Stimulated activated CD8-positive, alpha-beta memory T cell treated with anti-CD3 and anti-CD28 coated beads, Interleukin-7, amount 100 ng/mL, for 1 hour (primary cell): Measurements from ENCODE around the gene ZC3HAV1L.
"Not testable (repeated sequence)": the region's sequence is repeated elsewhere in the genome, so short reads cannot be mapped to it uniquely, and the experiment has no call there.

Source experiments
- DNase-seq, 2 donors: peaks; one replicate each; pipeline ENCODE4 v3.0.0-alpha.2; 2020; ENCODE audit warnings: low read depth in 2 of 2

ZC3HAV1L gene

DNA sequence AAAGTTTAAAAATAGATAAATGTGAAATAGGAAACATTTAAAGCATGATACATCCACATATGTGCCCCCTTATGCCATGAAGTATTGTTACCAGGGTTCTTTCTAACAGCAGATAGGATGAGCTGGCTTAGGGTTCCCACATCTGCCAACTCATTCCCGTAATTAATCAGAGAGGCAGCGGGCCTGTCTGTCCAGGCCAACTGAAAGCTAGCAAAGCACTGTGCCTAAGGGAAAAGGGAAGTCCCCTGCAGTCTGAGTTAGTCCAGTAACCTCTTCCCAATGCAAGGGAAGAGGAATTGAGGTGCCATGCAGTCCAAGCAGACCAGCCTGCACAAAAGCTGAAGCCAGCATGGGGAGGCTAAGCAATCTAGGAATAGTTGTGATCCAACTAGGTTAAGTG is 18.3 kb upstream of the ZC3HAV1L start:
- no peak for DNase-seq

DNA sequence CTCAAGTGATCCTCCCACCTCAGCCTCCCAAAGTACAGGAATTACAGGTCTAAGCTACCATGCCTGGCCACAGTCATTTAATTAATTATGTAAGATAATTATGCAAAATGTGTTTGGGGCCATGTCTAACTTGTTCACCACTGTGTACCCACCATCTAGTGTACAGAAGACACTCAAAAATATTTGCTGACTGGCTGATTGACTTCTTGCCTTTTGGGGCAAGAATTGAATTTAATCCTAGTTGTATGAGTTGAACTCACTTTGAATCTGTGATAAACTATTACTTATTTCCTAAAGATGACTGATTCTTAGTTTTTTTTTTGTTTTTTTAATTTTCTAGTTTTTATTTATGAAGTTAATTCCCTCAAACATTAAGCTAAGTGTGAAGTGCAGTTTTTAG is 15.8 kb upstream of the ZC3HAV1L start:
- no peak for DNase-seq

DNA sequence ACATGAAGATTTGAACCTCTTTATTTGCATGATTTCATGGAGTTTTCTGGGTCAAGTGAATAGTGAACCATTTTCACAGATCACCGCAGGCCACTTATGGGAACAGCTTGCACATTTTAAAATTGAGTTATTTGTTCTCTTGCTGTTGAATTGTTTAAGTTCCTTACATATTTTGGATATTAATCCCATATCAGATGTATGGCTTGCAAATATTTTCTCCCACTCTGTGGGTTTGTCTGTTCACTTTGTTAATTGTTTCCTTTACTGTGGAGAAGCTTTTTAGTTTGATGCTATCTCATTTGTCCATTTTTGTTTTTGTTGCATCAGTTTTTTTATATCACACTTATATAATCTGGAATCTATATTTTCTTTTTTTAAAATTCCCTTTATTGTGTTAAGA is 14.1 kb upstream of the ZC3HAV1L start:
- no peak for DNase-seq

DNA sequence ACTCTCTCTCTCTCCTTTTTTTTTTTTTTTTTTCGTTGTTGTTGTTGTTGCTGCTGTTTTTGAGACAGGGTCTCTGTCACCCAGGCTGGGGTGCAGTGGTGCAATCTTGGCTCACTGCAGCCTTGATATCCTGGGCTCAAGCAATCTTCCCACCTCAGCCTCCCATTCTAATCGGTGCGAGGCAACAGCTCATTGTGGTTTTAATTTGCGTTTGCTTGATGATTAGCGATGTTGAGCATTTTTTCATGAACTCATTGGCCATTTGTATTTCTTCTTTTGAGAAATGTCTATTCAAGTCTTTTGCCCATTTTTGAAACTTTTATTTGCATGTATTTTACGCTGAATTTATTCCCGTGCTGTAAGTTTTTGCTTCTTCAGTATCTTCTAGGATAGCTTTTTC is 13.3 kb upstream of the ZC3HAV1L start:
- DNase-seq, result no peak

DNA sequence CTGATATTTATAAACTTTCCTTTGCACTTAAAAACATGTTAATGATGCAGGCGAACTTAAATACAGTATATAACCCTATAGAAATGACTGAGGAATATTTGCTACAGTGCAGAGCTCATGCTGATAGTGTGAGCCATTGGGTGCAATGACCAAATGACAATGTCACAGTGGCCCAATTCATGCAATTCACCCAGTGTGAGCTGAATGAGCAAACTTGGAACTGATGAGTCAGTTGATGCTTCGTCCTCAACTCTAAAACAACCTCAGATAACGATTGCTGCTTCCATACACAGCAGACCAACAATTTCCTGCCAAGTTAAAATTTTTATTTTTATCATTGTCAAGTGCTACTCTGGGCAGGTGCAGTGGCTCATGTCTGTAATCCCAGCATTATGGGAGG is 12.1 kb upstream of the ZC3HAV1L start:
- DNase-seq, result no peak

DNA sequence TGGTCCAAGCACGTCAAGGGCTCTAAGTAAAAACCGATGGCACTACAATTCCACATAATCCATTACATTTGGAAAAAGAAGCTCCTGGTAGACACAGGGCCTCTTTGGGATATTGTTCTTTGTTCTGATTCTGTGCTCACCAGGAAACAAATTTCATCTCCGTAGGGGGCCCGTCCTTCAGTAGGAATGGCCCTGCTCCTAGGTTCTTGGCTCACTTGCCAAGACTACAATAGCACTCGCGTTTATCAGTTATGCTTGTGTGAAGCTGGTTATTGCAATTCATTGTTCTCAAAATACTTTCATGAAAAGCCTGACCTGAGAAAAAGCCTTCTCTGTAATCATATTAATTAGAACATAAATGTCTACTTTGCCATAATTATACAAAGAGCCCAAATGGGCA is 10.3 kb upstream of the ZC3HAV1L start:
- no peak for DNase-seq

DNA sequence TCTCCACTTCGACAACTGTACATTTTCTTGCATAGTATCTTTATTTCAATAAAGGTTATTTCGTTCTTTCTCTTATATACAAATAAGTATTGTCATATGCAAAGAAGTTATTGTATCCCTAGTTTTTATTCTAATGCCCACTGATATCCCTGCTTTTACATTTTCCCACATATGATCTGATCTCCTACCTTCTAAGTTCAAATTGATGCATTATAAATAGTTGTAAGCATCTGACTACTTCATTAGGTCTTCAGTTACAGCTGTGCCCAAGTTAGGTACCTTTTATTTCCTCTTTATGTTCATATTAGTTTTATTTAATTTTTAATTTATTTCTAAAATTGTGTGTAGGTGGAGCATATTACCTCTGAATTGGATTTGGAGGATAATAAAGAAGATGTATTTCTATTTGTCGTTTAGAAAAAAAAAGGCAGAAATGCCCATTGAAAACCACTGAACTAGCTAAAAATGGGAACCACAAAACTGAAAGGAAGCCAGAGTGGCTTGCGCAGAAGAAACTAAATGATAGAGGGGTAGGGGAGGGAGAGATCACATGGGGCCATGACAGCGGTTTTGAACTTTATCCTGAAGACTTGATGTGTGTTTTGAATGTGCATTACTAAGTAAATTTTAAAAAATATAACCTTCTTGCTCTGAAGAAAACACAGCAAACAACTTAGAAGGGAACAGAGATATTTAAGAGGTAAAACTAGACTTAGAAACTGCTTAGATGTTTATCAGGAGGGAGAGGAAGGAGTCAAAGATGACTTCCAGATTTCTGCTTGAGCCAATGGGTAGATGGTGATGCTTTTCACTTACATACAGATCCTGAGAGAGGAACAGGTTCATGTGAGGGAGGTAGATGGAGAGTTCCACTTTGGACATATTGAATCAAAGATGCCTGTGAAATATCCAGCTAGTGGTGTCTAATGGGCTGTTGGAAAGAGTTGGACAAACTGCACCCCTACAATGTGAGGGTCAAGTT is 9.3 kb upstream of the ZC3HAV1L start:
- no peak for DNase-seq

DNA sequence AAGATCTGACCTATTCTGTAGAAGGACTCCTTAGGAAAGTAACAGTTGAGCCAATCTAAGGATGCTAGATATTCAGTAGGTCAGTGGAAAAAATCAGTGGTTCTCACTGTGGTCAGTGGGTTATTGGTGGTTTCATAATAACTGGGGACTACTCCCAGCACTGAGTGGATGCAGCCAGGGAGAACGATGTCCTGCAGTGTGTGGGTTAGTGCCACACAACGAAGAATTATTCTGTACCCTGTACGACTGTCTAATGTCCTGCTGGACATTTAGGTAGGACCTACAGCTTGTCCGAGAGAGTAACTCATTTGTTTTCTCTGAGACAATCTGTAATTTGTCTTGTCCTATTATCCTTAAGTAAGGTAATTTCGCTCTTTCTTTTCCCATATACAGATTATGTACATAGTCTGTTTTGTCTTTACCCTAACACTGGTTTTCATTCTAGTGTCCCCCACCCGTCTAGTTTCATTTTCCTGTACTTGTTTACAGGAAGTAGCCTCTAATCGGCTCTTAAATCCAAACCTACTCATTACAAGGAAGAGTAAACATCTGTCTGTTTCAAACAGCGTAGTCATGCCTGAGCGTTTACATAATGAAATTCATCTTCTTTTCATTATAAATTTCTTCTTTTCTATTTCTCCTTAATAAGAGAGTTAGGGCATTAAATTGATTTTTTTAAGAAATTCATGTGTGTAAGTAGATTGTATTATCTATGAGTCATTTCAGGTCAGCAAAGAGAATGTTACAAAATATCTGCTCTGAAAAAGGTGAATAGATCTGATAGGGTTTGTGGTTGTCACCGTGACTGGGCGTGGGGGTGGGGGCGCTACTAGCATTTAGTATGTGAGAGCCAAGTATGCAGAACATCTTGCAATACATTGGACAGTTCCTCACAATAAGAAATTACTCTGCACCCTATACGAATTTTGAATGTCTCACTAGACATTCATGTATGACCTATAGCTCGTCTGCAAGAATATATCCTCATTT is 8.3 kb upstream of the ZC3HAV1L start:
- peak; percentile 41 to 49 for DNase-seq

DNA sequence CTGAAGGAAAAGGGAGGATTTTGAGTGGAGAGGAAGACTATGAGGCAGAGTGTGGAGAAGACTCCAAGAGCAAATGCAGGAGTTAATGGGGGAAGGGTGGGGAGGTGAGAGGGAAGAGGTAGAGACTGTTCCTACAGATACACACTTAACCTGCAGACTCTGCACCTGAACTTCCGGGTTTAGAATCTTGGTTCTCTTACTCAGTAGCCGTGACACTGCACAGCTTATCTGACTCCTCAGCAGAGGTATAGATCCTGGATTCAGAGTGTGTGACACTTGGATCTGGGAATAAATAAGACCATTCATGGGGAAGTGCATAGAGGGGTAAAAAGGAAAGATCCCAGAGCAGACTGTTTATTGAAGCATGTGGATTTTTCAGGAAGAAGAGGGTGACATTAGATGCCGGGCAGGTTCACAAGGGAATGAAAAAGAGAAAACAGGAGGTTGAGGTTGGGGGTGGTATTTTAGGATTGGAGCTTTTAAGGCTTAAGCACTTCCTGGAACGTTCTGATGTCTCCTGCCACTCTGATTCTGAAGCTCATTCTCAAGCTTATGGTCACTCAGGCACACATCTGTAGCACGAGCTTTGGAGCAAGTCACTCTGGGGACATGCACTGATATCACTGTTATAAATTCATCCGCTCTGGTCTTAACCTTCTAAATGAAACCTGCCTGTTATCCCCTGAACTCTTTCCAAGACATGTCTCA is 5.7 kb upstream of the ZC3HAV1L start:
- no peak for DNase-seq

DNA sequence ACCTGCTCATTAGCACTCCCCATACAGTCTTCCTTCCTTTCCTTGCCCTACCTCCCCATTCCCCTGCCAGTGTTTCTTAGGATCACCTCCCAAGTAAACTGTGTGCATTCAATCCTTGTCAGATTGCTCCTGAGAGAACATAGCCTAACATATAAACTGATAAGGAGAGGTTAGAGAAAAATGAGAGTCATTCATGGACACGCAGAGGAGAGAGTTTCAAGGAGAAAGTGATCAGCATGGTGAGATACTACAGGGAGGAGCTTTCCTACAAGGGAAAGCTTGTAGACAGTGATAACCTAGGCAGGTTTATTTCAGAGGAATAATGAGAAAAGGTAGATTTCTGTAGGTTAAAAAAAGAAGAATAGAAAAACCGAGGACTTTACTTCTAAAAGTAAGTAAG is 2.8 kb upstream of the ZC3HAV1L start:
- no peak for DNase-seq

DNA sequence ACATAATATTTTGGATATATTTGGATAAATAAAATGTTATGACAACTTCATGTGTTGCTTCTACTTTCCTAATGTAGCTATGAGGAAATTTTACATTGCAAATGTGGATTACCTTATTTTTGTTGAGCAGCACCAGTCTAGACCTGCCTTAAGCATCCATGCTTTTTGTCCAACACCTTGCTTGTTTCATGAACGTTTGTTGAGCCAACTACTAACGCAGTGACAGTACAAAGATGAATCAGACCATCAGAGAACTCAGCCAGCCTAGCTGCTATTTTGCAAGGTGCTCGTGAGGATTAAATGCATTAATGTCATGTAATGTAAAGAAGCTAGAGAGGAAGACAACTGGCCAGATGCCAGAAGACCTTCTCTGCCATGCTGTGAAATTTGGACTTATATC is 1.1 kb upstream of the ZC3HAV1L start:
- no peak for DNase-seq

DNA sequence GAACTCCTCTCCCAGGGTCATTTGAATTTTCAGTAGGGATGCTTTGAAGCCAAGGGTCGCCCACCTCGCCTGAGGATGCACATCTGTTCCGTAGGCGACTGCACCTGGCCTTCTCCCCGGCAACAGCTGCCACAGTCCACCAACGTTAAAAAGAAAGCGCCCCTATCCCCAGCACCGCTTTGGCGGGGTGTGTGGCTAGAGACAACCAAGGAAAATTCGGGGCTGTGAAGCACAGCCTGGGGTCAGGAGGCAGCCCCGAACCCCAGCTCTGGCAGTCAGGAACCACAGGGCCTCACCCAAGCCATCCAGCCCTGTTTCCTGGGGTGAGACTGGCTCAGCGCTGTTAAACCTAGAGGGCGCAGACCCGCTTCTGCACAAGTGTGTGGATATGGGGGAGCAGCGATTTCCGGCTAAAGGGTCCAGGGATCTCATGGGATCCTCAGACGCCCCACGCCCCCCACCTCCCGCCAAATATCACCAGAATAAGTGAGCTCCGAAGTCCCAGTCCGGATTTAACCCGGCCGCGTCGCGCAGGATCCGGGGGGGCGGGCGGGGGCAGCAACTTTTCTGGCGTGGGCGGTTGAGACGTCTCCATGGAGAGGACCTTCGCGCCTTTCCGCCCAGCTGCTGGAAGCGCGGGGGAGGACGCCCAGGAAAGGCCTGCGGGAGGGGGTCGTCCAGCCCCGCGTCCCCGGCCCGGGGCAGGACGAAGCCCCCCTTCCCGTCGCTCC is 822 bp downstream of the ZC3HAV1L start:
- no peak for DNase-seq

DNA sequence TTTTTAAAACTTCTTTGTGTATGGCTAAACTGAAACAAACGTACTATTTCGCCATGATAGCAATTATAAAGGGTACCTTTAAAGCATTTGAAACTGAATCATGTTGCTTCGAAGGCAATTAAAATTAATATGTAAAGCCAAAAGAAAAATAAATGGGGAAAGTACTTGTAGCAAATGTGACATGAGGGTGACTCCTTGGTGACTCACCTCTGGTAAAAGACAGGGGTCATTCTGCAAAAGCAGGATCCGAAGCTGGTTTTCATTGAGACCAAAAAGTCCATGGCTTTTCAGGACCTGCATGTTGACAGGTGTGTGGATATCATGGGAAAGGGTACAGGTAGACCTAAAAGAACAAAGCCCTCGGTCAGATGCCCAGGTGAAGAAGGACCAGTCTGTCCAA is 1.5 kb downstream of the ZC3HAV1L start:
- DNase-seq, result no peak

DNA sequence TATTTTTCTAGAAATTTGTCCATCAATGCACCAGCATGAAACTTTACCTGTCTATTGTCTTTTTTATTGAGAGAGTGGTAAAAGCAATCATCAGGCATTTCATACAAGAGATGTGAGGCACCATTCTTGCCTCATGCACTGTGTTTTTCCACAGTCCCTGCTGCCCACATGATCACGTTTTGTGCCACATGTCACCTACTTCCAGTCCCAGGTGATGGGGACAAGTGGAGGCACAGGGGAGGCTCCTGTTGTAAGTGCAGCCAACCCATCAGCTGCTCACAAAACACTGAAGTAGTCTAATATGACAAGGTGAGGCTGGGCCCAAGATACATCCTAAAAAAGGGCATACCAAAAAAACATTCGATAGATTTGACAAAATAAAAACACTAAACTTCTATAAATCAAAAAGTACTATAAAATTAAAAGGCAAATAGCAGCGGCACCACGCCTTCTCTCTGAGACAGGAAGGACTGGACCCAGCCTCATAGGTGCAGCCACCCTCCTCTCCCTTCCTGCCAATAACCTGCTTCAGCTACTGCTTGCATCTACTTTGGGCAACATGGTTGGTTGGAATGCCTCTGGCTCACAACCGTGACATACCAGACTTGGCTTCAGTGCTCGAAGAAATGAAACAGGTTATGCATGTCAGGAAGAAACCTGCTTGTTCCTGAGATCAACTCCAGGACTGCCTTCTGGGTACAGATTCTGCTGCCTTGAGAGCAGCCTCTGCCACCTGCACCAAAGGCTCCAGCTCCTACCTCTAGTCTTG is 2.3 kb downstream of the ZC3HAV1L start:
- no peak for DNase-seq

DNA sequence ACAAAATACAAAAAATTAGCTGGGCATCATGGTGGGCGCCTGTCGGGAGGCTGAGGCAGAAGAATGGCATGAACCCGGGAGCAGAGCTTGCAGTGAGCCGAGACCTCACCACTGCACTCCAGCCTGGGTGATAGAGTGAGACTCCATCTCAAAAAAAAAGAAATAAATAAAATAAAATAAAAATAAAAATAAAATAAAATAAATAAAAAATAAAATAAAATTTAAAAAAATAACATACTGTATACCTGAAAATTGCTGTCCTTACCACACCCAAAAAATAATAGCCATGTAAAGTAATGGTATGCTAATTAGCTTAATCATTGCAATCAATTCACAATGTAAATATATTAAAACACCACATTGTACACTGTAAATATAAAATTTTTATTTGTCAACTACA is 3.4 kb downstream of the ZC3HAV1L start:
- DNase-seq, result no peak

DNA sequence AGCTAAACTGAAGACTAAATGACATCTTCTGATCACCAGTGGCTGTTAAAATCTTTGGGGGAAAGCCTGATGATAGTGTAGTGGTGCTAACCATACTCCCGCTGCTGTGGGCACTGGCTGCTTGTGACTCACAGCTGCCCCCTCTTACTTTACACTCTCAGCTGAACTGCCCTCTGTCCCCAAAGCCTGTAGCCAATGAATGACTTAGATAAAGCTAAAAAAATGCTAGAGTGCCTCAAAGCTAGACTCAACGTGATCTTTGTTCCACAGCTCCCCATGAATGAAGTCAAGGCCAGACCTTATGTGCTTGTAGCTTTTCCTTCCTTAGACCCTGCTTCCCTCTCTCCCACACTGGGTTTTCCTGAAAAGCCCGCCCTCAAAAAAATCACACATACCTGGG is 6.5 kb downstream of the ZC3HAV1L start:
- DNase-seq, result no peak

DNA sequence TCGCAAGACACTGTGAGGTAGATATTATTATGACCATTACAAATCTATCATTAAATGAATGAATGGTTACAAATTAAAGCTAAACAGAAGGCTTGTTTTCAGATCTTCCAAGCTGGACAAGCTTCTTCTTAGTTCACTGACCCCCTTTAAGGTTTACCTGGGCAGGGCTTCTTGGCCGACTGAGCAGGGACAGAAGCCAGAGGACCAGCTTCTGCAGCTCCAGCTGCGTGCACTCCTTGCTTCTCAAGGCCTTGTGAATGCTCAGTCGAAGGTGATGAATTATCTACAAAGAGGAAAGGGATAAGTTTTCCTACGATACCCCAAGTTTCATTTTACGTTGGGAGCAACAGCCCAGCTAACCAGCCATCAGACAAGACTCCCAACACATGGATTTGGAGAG is 9.3 kb downstream of the ZC3HAV1L start:
- no peak for DNase-seq

DNA sequence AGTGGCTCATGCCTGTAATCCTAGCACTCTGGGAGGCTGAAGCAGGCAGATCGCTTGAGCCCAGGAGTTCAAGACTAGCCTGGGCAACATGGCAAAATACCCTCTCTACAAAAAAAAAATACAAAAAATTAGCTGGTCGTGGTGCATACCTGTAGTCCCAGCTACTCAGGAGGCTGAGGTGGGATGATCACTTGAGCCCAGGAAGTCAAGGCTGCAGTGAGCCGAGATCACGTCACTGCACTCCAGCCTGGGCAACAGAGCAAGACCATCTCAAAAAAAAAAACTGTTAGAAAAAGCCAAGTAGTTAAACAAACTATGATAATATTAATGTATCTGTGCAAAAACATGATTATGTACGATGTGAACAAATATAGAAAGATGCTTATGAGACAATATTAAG is 10.0 kb downstream of the ZC3HAV1L start:
- not testable (repeated sequence) for DNase-seq

DNA sequence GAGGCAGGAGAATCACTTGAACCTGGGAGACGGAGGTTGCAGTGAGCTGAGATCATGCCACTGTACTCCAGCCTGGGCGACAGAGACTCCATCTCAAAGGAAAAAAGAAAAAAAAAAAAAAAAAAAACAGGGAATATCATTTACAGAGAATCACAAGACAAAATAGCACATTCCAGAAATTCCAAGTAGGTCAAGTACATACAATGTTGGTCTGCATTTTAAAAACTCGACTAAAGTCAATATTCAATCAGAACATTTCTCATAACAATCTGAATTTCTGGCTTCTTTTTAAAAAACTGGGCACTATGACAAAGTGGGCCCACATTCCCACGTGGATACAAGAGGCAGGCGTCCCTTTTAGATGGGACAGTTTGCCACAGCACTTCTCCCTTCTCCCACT is 12.8 kb downstream of the ZC3HAV1L start:
- no peak for DNase-seq

DNA sequence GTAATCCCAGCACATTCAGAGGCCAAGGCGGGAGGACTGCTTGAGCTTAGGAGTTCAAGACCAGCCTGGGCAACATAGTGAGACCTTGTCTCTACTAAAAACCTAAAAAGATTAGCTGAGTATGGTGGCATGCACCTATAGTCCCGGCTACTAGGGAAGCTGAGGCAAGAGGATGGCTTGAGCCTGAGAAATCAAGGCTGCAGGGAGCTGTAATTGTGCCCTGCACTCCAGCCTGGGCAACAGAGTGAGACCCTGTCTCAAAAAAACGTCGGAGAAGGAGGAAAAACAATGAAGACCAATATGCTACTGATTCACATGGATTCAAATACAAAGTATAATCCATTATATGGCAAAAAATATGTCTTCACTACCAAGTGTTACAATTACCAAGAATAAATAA is 13.6 kb downstream of the ZC3HAV1L start:
- DNase-seq, result no peak
